ENCODE data around the gene MKRN1.

MKRN1 gene

DNA sequence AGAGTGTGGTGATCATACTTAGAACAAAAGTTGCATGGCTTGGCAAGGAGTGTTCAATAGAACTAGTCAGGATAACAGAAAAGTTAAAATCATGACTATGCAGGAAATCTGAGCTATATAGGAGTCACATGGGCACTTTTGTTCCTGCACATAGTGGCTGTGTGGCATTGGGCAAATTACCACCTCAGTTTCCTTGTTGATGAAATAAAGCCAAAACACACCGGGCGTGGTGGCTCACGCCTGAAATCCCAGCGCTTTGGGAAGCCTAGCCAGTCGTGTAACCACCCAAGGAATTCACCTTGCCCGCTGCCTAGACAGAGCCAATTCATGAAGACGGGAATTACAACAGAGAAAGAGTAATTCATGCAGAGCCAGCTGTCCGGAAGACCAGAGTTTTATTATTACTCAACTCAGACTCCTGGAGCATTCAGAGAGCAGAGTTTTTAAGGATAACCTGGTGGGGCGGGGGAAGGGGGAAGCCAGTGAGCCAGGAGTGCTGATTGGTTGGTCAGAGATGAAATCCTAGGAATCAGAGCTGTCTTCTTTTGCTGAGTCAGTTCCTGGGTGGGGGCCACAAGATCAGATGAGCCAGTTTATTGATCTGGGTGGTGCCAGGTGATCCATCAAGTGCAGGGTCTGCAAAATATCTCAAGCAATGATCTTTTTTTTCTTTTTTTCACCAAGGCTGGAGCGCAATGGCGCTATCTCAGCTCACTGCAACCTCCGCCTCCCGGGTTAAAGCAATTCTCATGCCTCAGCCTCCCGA, 6.4 kb upstream of the MKRN1 start:
- no peak for DNase-seq (ENCODE audit: extremely low read depth in 1 of 2, low read depth in 1 of 2)

GRCh38 chr7:140484951-140485499, 5.7 kb upstream of the MKRN1 start:
- DNase-seq (ENCODE audit: extremely low read depth in 1 of 2, low read depth in 1 of 2), result no peak

- no peak for DNase-seq (ENCODE audit: extremely low read depth in 1 of 2, low read depth in 1 of 2)
Observed at GRCh38 chr7:140484479-140484878, 5.2 kb upstream of the MKRN1 start.

DNA sequence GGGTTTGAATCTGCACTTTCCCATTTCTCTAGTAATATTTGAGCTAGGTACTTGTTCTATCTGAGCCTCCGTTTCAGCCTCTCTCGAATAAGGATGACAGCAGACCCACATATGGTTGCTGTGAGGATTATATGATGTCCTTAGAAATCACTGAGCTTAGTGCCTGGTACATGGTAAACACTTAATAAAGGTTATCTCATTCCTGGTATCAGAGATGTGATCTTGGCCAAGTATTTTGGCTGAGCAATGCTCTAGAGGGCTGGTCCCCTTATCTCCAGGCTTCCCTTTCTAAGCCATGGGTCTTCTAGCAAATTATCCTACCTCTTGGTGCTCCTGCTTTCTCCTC, 407 bp upstream of the MKRN1 start:
- DNase-seq (ENCODE audit: extremely low read depth in 1 of 2, low read depth in 1 of 2), result no peak

- DNase-seq (ENCODE audit: extremely low read depth in 1 of 2, low read depth in 1 of 2), result peak in 1 of 2 donors; percentile 9
Observed at GRCh38 chr7:140478246-140479061, 851 bp downstream of the MKRN1 start.

GRCh38 chr7:140476698-140477261, 2.5 kb downstream of the MKRN1 start:
- DNase-seq (ENCODE audit: extremely low read depth in 1 of 2, low read depth in 1 of 2), result no peak

- no peak for DNase-seq (ENCODE audit: extremely low read depth in 1 of 2, low read depth in 1 of 2)
Observed at GRCh38 chr7:140475747-140476333, 3.5 kb downstream of the MKRN1 start.

DNA sequence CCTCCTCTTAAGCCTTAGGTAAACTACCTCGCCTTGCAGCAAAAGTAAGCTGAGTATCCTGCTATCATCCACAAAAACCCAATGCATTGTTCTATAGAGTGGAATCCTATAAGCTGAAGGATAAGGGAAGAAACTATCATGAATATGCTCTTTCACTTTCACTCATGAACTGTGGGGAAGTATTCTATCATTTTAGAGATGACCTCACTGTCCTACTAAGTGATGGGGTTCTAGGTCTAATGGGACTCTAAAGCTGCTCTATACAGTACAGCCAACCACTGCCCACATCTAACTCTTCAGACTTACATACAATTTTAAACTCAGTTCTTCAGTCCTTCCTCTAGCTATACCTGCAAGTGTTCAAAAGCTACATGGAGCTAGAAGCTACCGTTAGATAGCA, 16.2 kb downstream of the MKRN1 start:
- DNase-seq (ENCODE audit: extremely low read depth in 1 of 2, low read depth in 1 of 2), result no peak

- no peak for DNase-seq (ENCODE audit: extremely low read depth in 1 of 2, low read depth in 1 of 2)
Observed at GRCh38 chr7:140458916-140459315, 20.4 kb downstream of the MKRN1 start.

DNA sequence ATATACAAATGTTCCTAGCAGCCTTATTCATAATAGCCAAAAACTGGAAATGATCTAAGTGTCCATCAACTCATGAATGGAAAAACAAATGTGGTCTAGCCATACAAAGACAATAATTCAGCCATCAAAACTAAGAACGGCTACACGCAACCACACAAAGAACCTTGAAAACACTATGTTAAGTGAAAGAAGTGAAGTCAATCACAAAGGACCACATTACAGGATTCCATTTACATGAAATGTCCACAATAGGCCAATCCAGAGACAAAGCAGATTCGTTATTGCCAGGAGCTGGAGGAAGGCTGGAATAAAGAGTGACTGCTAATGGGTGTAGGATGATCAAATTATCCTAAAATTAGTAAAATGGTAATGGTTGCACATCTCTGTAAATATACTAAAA, 21.1 kb downstream of the MKRN1 start:
- DNase-seq (ENCODE audit: extremely low read depth in 1 of 2, low read depth in 1 of 2), result no peak

DNA sequence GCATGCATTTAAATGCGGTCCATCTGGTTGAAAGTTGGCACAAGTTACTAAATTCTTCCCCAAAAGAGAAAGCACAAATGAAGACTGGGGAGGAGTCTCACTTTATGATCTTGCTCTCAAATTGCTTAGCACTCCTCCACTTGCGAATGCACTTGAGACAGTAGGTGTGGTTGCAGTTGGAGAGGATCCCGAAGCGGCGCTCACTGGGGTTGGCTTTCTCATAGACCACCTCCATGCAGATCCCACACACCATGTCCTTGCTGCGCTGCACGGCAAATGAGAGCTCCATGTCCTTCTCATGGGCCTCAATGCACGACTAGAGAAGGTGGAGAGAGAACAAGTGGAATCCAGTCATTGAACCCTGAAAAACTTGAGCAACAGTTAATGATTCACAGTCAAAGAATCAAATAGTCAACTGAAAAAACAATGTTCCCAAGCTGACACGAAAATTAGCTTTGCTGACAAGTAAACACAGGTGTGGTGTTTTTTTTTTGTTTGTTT, 22.7 kb downstream of the MKRN1 start:
- DNase-seq (ENCODE audit: extremely low read depth in 1 of 2, low read depth in 1 of 2), result no peak

DNA sequence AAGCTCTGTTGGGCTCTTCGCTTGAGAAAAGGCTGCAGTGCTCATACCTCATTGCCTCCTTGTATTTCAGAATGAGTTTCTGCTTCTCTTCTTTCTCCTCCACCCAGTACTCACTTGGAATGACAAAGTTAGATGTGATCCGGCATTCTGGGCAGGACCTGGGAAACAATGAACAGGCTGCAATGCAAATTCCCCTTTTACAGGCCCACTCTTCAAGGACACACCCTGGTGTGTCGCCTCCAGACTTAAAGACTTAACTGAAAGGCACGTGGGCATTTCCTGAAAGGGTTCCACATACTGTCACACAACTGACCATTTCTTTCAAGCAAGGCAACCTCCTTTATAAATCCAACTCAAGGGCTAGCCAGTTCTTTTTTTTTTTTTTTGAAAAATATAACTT, 23.6 kb downstream of the MKRN1 start:
- DNase-seq (ENCODE audit: extremely low read depth in 1 of 2, low read depth in 1 of 2), result no peak

- no peak for DNase-seq (ENCODE audit: extremely low read depth in 1 of 2, low read depth in 1 of 2)
Observed at GRCh38 chr7:140454657-140455015, 24.7 kb downstream of the MKRN1 start.

- peak in 1 of 2 donors; percentile 32 for DNase-seq (ENCODE audit: extremely low read depth in 1 of 2, low read depth in 1 of 2)
Observed at GRCh38 chr7:140453785-140454656, 25.3 kb downstream of the MKRN1 start.

GRCh38 chr7:140453273-140453672, 26.0 kb downstream of the MKRN1 start:
- DNase-seq (ENCODE audit: extremely low read depth in 1 of 2, low read depth in 1 of 2), result no peak

DNA sequence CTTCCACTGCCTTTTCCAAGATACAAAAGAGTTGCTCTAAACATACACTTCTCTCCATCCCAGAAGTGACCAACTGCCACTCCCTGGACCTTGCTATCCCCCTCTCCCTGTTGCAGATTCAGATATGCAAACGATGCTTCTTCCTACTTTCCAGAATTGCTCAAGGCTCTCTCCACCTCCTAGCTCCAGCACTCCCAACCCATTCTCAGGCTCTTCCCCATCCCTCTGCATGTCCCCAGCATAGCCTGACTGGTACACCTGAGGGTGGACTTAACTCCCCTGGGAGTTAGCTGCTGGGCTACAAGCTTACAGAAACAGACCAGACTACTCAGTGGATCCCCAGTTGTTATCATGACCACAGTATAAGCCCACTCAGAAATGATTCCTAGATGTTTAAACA, 27.6 kb downstream of the MKRN1 start:
- DNase-seq (ENCODE audit: extremely low read depth in 1 of 2, low read depth in 1 of 2), result no peak

DNA sequence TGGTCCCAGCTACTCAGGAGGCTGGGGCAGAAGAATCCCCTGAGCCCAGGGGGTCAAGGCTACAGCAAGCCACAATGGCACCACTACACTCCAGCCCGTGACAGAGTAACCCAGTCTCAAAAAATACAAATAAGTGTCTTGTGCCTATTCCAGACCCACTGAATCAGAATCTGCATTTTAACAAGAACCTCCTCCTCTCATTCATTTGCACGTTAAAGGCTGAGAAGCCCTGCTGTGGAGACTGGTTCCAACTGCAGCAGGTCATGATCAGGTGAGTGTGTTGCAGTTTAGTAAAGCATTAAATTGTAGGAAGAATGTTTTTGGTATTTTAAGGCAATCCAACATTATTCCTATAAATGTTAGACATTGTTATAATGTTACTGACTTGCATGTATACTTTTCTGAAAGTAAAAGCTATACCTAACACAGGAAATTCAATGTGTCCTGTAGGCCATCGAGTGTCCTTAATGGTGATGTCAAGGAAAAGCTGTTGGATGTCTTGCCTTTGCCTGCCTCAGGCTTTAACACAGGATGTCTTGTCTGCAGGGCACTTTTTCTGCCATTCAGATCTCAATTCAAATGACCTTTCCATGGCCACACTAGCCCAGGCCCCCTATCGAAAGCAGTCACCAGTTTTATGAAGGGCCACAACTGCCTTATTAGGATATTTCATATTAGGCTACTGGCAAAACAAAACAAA, 30.4 kb downstream of the MKRN1 start:
- DNase-seq (ENCODE audit: extremely low read depth in 1 of 2, low read depth in 1 of 2), result no peak

DNA sequence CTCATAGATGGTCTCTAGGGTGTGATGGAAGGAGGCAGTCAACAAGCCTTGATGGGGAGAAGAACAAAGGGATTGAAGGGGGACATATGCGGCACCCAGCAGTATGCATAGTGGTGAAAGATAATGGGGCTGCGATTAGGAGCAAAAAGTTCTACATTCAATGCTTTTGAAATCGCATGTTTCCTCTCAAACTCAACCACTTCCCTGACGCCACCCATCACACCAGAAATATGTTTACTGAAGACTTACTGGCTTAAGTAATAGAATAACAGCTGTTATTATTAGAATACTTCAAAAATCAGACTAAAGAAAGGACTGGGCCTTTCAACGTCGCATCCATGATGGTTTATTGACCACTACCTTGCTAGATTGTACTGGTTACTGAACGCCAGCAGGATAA, 31.5 kb downstream of the MKRN1 start:
- no peak for DNase-seq (ENCODE audit: extremely low read depth in 1 of 2, low read depth in 1 of 2)

GRCh38 chr7:140446467-140446866, 32.8 kb downstream of the MKRN1 start:
- DNase-seq (ENCODE audit: extremely low read depth in 1 of 2, low read depth in 1 of 2), result no peak

GRCh38 chr7:140441519-140441918, 37.8 kb downstream of the MKRN1 start:
- DNase-seq (ENCODE audit: extremely low read depth in 1 of 2, low read depth in 1 of 2), result no peak
